ENCODE data around the gene SPACA4.

Gene SPACA4

GRCh38 chr19:48646001-48646721 is 39.6 kb downstream of the SPACA4 start, which contains the start of gene CA11:
TSS of gene CA11 (minus strand) at chr19:48646187. CDS start at chr19:48645632, 555 bp downstream.
- peak within 1 kb of the TSS; percentile 51 for H3K4me3 ChIP-seq (ENCODE audit: low read depth, low read length)
- DNase-seq (ENCODE audit: low read depth) = no peak
- peak; percentile 89 for TF ChIP-seq CTCF (IDR thresholded peaks at IDR 0.05; ENCODE audit: low read depth, low read length, missing control alignments)

GRCh38 chr19:48646722-48647216 is 40.2 kb downstream of the SPACA4 start:
- no peak for DNase-seq (ENCODE audit: low read depth)
- no peak for TF ChIP-seq CTCF (IDR thresholded peaks at IDR 0.05; ENCODE audit: low read depth, low read length, missing control alignments)
- H3K4me3 ChIP-seq (ENCODE audit: low read depth, low read length) = no peak overlapping the region

GRCh38 chr19:48648134-48648533 is 41.6 kb downstream of the SPACA4 start:
- H3K4me3 ChIP-seq (ENCODE audit: low read depth, low read length) = no peak overlapping the region
- DNase-seq (ENCODE audit: low read depth) = no peak

GRCh38 chr19:48650974-48651682 is 44.6 kb downstream of the SPACA4 start:
- TF ChIP-seq CTCF (IDR thresholded peaks at IDR 0.05; ENCODE audit: low read depth, low read length, missing control alignments) = no peak
- H3K4me3 ChIP-seq (ENCODE audit: low read depth, low read length) = no peak overlapping the region
- DNase-seq (ENCODE audit: low read depth) = no peak

More at GRCh38 chr19:48648134-48648533, 41.6 kb downstream of the SPACA4 start:
- TF ChIP-seq CTCF (IDR thresholded peaks at IDR 0.05; ENCODE audit: low read depth, low read length, missing control alignments) = no peak

- no peak for DNase-seq (ENCODE audit: low read depth)
- no peak for TF ChIP-seq CTCF (IDR thresholded peaks at IDR 0.05; ENCODE audit: low read depth, low read length, missing control alignments)
- H3K4me3 ChIP-seq (ENCODE audit: low read depth, low read length) = no peak overlapping the region
Measured at GRCh38 chr19:48651683-48652048, 45.1 kb downstream of the SPACA4 start.

- TF ChIP-seq CTCF (IDR thresholded peaks at IDR 0.05; ENCODE audit: low read depth, low read length, missing control alignments) = no peak
- no peak overlapping the region for H3K4me3 ChIP-seq (ENCODE audit: low read depth, low read length)
- no peak for DNase-seq (ENCODE audit: low read depth)
Measured at GRCh38 chr19:48654299-48655059, 47.9 kb downstream of the SPACA4 start.
